Liver (tissue), 9 donors: ENCODE data around the gene KMT2E. TPM values are rescaled to one million over a fixed set of nuclear protein-coding genes. Genes with fewer than 3 reads are reported as not detected.
"Not testable (repeated sequence)": the region's sequence is repeated elsewhere in the genome, so short reads cannot be mapped to it uniquely, and the experiment has no call there.

Experiments
- DNase-seq: peaks from one replicate; pipeline ENCODE4 v3.0.0-alpha.2; 2017; ENCODE audit warnings: low spot score
- H3K27ac ChIP-seq, 2 donors: one replicate each; pipeline ENCODE4 v1.7.0; 2013; ENCODE audit warnings: inconsistent platforms in 2 of 2, low read length in 2 of 2, control low read depth in 1 of 2, low read depth in 1 of 2, mild to moderate bottlenecking in 1 of 2
- H3K27me3 ChIP-seq, 4 donors: one replicate each; pipeline versions ENCODE4 v1.6.1 to v1.7.0; 2013; ENCODE audit warnings: low read length in 3 of 4, inconsistent platforms in 1 of 4, mild to moderate bottlenecking in 1 of 4, moderate library complexity in 1 of 4; ENCODE audit not compliant: control insufficient read depth in 4 of 4, insufficient read depth in 4 of 4
- H3K36me3 ChIP-seq, 4 donors: one replicate each; pipeline versions ENCODE4 v1.6.1 to v1.7.0; 2013; ENCODE audit warnings: low read length in 3 of 4, mild to moderate bottlenecking in 3 of 4, low read depth in 1 of 4, moderate library complexity in 1 of 4; ENCODE audit not compliant: control insufficient read depth in 4 of 4, insufficient read depth in 3 of 4
- H3K4me1 ChIP-seq, 4 donors: one replicate each; pipeline versions ENCODE4 v1.6.1 to v1.7.0; 2013; ENCODE audit warnings: low read length in 3 of 4, mild to moderate bottlenecking in 3 of 4, moderate library complexity in 1 of 4; ENCODE audit not compliant: control insufficient read depth in 4 of 4, insufficient read depth in 4 of 4
- H3K4me3 ChIP-seq, 3 donors: one replicate each; pipeline versions ENCODE4 v1.6.1 to v1.7.0; 2013; ENCODE audit warnings: low read length in 3 of 3, control low read depth in 1 of 3, low read depth in 1 of 3, mild to moderate bottlenecking in 1 of 3
- H3K9ac ChIP-seq, 2 donors: one replicate each; pipeline ENCODE4 v1.7.0; 2013; ENCODE audit warnings: low read length in 2 of 2, mild to moderate bottlenecking in 2 of 2, moderate library complexity in 2 of 2, control low read depth in 1 of 2, low read depth in 1 of 2
- H3K9me3 ChIP-seq, 4 donors: one replicate each; pipeline versions ENCODE4 v1.6.1 to v1.7.0; 2013; ENCODE audit warnings: low read length in 3 of 4; ENCODE audit not compliant: control insufficient read depth in 4 of 4
- EGR1 ChIP-seq, 2 donors: IDR thresholded peaks; 2 replicates each; pipeline ENCODE4 v1.6.1; 2016 to 2018; ENCODE audit warnings: antibody characterized with exemption in 2 of 2, low read depth in 2 of 2
- FOXA1 ChIP-seq: IDR thresholded peaks from 2 replicates; pipeline ENCODE4 v1.6.1; 2016; ENCODE audit warnings: antibody characterized with exemption
- FOXA2 ChIP-seq: IDR thresholded peaks from 2 replicates; pipeline ENCODE4 v1.6.1; 2016; ENCODE audit warnings: antibody characterized with exemption
- GABPA ChIP-seq, 2 donors: IDR thresholded peaks in 1 of 2; conservative IDR thresholded peaks in 1 of 2; 2 replicates each; pipeline ENCODE4 v1.6.1; 2016; ENCODE audit warnings: antibody characterized with exemption in 2 of 2, mild to moderate bottlenecking in 1 of 2, moderate library complexity in 1 of 2
- HNF4A ChIP-seq, 2 donors: conservative IDR thresholded peaks; 2 replicates each; pipeline ENCODE4 v1.6.1; 2016; ENCODE audit warnings: antibody characterized with exemption in 2 of 2, mild to moderate bottlenecking in 2 of 2
- HNF4G ChIP-seq: IDR thresholded peaks from 2 replicates; pipeline ENCODE4 v1.6.1; 2016; ENCODE audit warnings: antibody characterized with exemption
- NR2F2 ChIP-seq: IDR thresholded peaks from 2 replicates; pipeline ENCODE4 v1.6.1; 2016; ENCODE audit warnings: antibody characterized with exemption
- RAD21 ChIP-seq, 2 donors: IDR thresholded peaks; 2 replicates each; pipeline ENCODE4 v1.6.1; 2016; ENCODE audit warnings: antibody characterized with exemption in 2 of 2, mild to moderate bottlenecking in 2 of 2
- RXRA ChIP-seq, 2 donors: IDR thresholded peaks; 2 replicates each; pipeline ENCODE4 v1.6.1; 2017 to 2018; ENCODE audit warnings: antibody characterized with exemption in 2 of 2, mild to moderate bottlenecking in 1 of 2
- SP1 ChIP-seq: IDR thresholded peaks from 2 replicates; pipeline ENCODE4 v1.6.1; 2018; ENCODE audit warnings: antibody characterized with exemption, mild to moderate bottlenecking
- TAF1 ChIP-seq: conservative IDR thresholded peaks from 2 replicates; pipeline ENCODE4 v1.6.1; 2016; ENCODE audit warnings: antibody characterized with exemption, mild to moderate bottlenecking
- YY1 ChIP-seq: IDR thresholded peaks from 2 replicates; pipeline ENCODE4 v1.6.1; 2016; ENCODE audit warnings: antibody characterized with exemption, mild to moderate bottlenecking
- WGBS: extraction: QIAGEN DNeasy Blood & Tissue Kit; methylation state at CpG from one replicate; pipeline ENCODE4 v1.1.7; 2013; 5-methylcytosine and 5-hydroxymethylcytosine counted together
- polyA plus RNA-seq, 2 donors: library from polyadenylated mRNA; stranded (reverse) in 1 of 2; unstranded in 1 of 2; fragments of 200-250 nt in 1 of 2; fragments of >200 nt in 1 of 2; fragmentation: Nextera tagmentation in 1 of 2; extraction: Ambion mirVana in 1 of 2; gene quantifications; one replicate each; pipeline versions ENCODE4 v1.2.1 to v1.2.3, GENCODE V29; 2013 to 2015
- total RNA-seq, 2 donors: library from RNA; depleted of rRNA; stranded (reverse); fragments of >200 nt; gene quantifications; one replicate each; pipeline ENCODE4 v1.2.3, GENCODE V29; 2014
- TF ChIP-seq, protein P1 (sequence below): IDR thresholded peaks from 2 replicates; pipeline ENCODE4 v1.6.1; 2016; ENCODE audit warnings: antibody characterized with exemption
- TF ChIP-seq, protein P2 (sequence below): IDR thresholded peaks from 2 replicates; pipeline ENCODE4 v1.6.1; 2016; ENCODE audit warnings: antibody characterized with exemption
- TF ChIP-seq, protein P3 (sequence below): IDR thresholded peaks from 2 replicates; pipeline ENCODE4 v1.6.1; 2016; ENCODE audit warnings: antibody characterized with exemption
- TF ChIP-seq, protein P4 (sequence below): IDR thresholded peaks from 2 replicates; pipeline ENCODE4 v1.6.1; 2016; ENCODE audit warnings: antibody characterized with exemption, mild to moderate bottlenecking
- donor health status: healthy.
- donor health status: healthy.
- donor health status: healthy.
- donor health status: healthy.
- donor health status: healthy.

Gene KMT2E
- total and polyA plus RNA-seq, 4 donors, result 7.1 to 55.6 (median 42.4) TPM

DNA sequence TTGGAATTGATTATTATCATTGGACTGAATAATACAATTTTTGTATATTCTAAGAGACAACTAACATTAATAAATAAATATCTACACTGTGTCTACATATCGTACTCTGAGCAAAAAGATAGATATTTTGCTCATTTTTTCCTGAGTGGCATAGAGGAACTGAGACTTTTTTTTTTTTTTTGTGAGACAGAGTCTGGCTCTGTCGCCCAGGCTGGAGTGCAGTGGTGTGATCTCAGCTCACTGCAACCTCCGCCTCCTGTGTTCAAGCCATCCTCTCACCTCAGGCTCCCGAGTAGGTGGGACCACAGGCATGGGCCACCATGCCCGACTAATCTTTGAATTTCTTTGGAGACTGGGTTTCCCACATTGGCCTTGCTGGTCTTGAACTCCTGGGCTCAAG is 14.0 kb downstream of the KMT2E start:
- Histone ChIP-seq H3K27me3 (no peaks in the 10 kb centered on the region), H3K9me3 (no peaks in the 10 kb centered on the region), H3K4me1 (peaks cover 5 to 30% (median 11%) of the 10 kb centered on the region in 4 donors), H3K36me3 (no peaks in the 10 kb centered on the region), H3K9ac (no peak overlapping the region), H3K27ac (no peak overlapping the region), H3K4me3 (no peak overlapping the region)
- no peak for DNase-seq
- no peak for TF ChIP-seq NR2F2
- whole genome bisulfite sequencing, result 86% methylated on average over 5 of the region's 5 CpGs

DNA sequence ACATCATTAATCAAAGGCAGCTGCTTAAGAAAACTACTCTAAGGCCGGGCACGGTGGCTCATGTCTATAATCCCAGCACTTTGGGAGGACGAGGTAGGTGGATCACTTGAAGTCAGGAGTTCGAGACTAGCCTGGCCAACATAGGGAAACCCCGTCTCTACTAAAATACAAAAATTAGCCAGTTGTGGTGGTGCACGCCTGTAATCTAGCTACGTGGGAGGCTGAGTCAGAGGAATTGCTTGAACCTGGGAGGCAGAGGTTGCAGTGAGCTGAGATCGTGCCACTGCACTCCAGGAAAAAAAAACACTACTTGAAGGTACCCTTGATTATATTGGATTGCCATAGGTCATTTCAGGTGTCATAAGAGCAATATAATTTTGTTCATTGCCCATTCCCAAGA is 14.9 kb downstream of the KMT2E start:
- peaks cover 8 to 26% (median 14%) of the 10 kb centered on the region in 4 donors for H3K4me1 ChIP-seq
- 93% methylated on average over 8 of the region's 8 CpGs for WGBS
- DNase-seq, H3K9me3 ChIP-seq, H3K4me3 ChIP-seq, H3K27me3 ChIP-seq, H3K36me3 ChIP-seq, H3K27ac ChIP-seq, H3K9ac ChIP-seq: not testable (repeated sequence)

DNA sequence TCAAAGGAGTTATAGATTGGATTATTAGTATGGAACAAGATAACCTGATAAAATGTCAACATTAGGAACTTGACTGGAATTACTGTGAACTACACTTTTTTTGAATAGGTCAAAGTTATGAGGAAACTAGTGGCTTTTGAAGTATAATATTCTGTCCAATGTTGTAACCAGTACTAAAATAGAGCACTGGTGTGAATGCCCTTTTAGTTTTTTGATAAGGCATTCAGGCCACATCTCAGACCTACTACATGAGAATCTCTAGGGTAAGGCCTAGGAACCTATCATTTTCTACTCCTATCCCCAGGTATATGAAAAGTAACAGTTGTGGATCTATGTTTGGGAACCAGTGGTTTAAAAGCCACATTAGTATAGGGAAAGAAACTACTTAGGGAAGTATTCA is 16.4 kb downstream of the KMT2E start:
- no peak overlapping the region for H3K4me3 ChIP-seq
- peaks cover 0 to 1% (median 0%) of the 10 kb centered on the region in 4 donors for H3K36me3 ChIP-seq
- DNase-seq, result no peak
- H3K4me1 ChIP-seq, result peaks cover 6 to 19% (median 10%) of the 10 kb centered on the region in 4 donors
- no peak overlapping the region for H3K9ac ChIP-seq
- no peaks in the 10 kb centered on the region for H3K27me3 ChIP-seq
- H3K9me3 ChIP-seq, result no peaks in the 10 kb centered on the region
- no peak overlapping the region for H3K27ac ChIP-seq
- TF ChIP-seq, protein P1, sequence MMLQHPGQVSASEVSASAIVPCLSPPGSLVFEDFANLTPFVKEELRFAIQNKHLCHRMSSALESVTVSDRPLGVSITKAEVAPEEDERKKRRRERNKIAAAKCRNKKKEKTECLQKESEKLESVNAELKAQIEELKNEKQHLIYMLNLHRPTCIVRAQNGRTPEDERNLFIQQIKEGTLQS, result no peak
- TF ChIP-seq FOXA2 (no peak), NR2F2 (no peak)

DNA sequence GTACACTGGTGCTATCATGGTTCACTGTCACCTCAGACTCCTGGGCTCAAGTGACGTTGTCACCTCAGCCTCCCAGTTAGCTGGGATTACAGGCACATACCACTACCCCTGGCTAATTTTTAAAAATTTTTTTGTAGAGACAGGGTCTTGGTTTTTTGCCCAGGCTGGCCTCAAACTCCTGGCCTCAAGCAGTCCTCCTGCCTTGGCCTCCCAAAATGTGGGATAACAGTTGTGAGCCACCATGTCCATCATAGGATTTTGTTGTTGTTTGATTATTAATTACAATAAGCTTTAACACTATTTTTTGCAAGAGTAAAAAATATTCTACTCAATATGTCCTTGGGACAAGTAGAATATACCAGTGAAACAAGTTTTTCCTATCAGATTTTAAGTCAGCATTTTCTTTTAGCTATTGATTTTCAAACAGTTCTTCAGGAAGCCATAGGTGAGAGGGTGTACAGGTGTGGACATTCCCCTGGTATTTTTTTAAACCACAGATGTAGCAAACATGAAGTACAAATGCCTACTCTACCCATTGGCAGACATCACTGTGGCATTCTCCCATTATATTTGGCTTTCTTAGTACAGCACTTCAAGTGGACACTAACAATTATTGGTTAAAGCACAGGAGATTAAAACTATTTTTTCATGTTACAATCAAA is 18.7 kb downstream of the KMT2E start:
- H3K9ac ChIP-seq, result no peak overlapping the region
- no peak overlapping the region for H3K4me3 ChIP-seq
- peaks cover 0 to 1% (median 0%) of the 10 kb centered on the region in 4 donors for H3K36me3 ChIP-seq
- no peak overlapping the region for H3K27ac ChIP-seq
- peaks cover 4 to 14% (median 9%) of the 10 kb centered on the region in 4 donors for H3K4me1 ChIP-seq
- H3K27me3 ChIP-seq, result no peaks in the 10 kb centered on the region
- H3K9me3 ChIP-seq, result no peaks in the 10 kb centered on the region
- 98% methylated on average over 1 of the region's 1 CpG for WGBS
- DNase-seq, result no peak
- TF ChIP-seq, protein P2, sequence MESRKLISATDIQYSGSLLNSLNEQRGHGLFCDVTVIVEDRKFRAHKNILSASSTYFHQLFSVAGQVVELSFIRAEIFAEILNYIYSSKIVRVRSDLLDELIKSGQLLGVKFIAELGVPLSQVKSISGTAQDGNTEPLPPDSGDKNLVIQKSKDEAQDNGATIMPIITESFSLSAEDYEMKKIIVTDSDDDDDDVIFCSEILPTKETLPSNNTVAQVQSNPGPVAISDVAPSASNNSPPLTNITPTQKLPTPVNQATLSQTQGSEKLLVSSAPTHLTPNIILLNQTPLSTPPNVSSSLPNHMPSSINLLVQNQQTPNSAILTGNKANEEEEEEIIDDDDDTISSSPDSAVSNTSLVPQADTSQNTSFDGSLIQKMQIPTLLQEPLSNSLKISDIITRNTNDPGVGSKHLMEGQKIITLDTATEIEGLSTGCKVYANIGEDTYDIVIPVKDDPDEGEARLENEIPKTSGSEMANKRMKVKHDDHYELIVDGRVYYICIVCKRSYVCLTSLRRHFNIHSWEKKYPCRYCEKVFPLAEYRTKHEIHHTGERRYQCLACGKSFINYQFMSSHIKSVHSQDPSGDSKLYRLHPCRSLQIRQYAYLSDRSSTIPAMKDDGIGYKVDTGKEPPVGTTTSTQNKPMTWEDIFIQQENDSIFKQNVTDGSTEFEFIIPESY, result no peak
- TF ChIP-seq FOXA2 (no peak), HNF4A (conservative IDR thresholded peaks at IDR 0.05) (no peak), FOXA1 (no peak), YY1 (no peak), TAF1 (no peak), RAD21 (IDR thresholded peaks at IDR 0.05) (no peak), SP1 (no peak), NR2F2 (no peak), GABPA (IDR thresholded peaks at IDR 0.05 in 1 of 2, conservative IDR thresholded peaks at IDR 0.05 in 1 of 2) (no peak), RXRA (IDR thresholded peaks at IDR 0.05) (no peak), EGR1 (IDR thresholded peaks at IDR 0.05; ENCODE audit: low read depth in 2 of 2) (no peak), HNF4G (no peak)
- TF ChIP-seq, protein P1, result no peak
- TF ChIP-seq, protein P3, sequence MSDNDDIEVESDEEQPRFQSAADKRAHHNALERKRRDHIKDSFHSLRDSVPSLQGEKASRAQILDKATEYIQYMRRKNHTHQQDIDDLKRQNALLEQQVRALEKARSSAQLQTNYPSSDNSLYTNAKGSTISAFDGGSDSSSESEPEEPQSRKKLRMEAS, result no peak
- TF ChIP-seq, protein P4, sequence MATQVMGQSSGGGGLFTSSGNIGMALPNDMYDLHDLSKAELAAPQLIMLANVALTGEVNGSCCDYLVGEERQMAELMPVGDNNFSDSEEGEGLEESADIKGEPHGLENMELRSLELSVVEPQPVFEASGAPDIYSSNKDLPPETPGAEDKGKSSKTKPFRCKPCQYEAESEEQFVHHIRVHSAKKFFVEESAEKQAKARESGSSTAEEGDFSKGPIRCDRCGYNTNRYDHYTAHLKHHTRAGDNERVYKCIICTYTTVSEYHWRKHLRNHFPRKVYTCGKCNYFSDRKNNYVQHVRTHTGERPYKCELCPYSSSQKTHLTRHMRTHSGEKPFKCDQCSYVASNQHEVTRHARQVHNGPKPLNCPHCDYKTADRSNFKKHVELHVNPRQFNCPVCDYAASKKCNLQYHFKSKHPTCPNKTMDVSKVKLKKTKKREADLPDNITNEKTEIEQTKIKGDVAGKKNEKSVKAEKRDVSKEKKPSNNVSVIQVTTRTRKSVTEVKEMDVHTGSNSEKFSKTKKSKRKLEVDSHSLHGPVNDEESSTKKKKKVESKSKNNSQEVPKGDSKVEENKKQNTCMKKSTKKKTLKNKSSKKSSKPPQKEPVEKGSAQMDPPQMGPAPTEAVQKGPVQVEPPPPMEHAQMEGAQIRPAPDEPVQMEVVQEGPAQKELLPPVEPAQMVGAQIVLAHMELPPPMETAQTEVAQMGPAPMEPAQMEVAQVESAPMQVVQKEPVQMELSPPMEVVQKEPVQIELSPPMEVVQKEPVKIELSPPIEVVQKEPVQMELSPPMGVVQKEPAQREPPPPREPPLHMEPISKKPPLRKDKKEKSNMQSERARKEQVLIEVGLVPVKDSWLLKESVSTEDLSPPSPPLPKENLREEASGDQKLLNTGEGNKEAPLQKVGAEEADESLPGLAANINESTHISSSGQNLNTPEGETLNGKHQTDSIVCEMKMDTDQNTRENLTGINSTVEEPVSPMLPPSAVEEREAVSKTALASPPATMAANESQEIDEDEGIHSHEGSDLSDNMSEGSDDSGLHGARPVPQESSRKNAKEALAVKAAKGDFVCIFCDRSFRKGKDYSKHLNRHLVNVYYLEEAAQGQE, result no peak
